Mammary epithelial cell (primary cell): ENCODE data around the gene SDC3.

Experiments
- EZH2 ChIP-seq: IDR thresholded peaks from 2 replicates; pipeline ENCODE4 v1.6.1; 2012; ENCODE audit warnings: low read length, inconsistent platforms, borderline replicate concordance
- TF ChIP-seq, protein P1 (sequence below), 2 donors: IDR thresholded peaks in 1 of 2; conservative IDR thresholded peaks in 1 of 2; 2 replicates each; pipeline ENCODE4 v1.5.1; 2011 to 2012; ENCODE audit warnings: inconsistent platforms in 2 of 2, low read length in 2 of 2, mild to moderate bottlenecking in 2 of 2, control low read depth in 1 of 2, low read depth in 1 of 2; ENCODE audit not compliant: insufficient read depth in 1 of 2; ENCODE audit errors: extremely low read depth in 1 of 2

DNA sequence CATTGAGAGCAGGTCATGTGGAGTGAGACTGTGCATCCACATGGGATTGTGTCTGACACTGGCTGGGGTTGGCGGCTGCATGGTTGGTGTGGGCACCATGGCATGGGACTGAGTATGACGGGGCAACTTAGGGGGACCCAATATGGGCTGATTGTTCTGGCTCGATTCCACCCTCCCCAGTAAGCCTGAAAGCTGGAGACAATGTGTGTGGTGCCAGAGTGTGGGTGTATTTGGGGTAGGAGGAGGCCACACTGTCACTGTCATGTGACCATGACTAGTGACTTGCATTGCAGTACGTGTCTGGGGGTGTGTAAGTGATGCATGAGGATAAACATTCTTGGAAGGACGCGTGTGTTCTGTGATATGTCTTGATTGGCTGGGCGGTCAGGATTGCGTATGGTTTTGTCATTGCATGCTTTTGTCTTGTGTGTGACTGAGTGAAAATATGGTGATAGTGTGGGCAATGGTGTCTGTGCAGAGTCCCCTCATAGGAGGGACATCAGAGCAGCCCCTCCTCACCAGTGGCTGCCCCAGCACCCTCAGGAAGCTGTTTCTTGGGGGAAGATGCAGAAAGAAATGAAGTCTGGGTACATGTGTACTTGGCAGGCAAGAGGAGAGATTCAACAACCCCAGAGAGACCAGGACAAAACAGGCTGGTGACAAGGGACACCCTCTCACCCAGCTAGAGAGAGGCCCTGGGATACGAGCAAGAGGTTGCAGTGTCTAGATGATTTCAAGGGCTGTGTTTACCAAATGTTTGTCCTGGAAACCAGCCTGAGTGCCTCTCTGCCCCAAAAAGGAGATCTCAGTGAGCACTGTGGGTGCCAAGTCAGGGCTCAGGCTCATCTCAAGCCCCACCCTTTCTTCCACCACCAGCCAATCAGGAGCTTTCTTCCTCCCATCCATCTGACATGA, 36.3 kb downstream of the SDC3 start:
- TF ChIP-seq, protein P1, sequence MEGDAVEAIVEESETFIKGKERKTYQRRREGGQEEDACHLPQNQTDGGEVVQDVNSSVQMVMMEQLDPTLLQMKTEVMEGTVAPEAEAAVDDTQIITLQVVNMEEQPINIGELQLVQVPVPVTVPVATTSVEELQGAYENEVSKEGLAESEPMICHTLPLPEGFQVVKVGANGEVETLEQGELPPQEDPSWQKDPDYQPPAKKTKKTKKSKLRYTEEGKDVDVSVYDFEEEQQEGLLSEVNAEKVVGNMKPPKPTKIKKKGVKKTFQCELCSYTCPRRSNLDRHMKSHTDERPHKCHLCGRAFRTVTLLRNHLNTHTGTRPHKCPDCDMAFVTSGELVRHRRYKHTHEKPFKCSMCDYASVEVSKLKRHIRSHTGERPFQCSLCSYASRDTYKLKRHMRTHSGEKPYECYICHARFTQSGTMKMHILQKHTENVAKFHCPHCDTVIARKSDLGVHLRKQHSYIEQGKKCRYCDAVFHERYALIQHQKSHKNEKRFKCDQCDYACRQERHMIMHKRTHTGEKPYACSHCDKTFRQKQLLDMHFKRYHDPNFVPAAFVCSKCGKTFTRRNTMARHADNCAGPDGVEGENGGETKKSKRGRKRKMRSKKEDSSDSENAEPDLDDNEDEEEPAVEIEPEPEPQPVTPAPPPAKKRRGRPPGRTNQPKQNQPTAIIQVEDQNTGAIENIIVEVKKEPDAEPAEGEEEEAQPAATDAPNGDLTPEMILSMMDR (conservative IDR thresholded peaks at IDR 0.05 in 1 of 2, IDR thresholded peaks at IDR 0.05 in 1 of 2; ENCODE audit: extremely low read depth in 1 of 2, insufficient read depth in 1 of 2, low read depth in 1 of 2, low read length in 2 of 2), result no peak
- no peak for TF ChIP-seq EZH2
